Measurements from ENCODE around the gene CYB5B. TPM values are rescaled to one million over a fixed set of nuclear protein-coding genes. Genes with fewer than 3 reads are reported as not detected.

CYB5B gene
- polyA plus RNA-seq, 1 experiment, result 134 TPM

DNA sequence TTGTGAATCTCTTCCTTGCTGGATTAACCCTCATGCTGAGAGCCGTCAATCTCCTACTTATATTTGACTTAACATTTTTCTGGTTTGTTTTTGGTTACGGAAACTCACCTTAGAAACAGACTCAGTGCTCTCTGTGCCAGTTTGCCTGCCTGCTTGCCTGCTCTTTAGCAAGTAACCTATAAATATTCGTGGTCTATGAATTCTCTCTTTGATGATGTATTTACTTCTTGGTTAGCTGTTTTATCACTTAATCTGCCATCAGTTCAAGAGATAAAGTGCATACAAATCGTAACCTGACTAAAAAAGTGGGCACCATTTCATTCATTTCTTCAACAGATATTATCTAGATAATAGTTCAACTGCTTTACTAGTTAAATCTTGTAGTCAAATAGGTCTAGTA lies 26.7 kb downstream of the CYB5B start:
- no peak for DNase-seq (ENCODE audit: low read depth)
- CTCF ChIA-PET, result no interaction called here

DNA sequence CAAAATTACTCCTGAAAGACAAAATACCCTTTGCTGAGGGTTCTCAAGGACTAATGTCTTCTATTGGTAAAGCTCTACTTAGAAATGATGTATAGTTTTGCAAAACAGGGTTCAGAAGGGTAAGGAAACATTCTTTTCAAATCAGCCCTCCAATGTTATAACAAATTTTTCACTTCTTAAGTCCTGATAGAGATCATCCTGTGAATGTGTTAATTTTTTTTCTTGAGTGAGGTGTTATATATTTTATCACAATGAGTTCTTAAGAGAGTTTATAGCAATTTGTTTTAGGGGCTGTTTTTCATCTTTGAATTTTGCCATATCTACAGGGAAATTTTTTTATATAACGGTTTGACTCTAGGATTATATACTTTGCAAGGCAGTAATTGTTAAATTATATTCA lies 29.5 kb downstream of the CYB5B start:
- TF ChIP-seq, protein P1, sequence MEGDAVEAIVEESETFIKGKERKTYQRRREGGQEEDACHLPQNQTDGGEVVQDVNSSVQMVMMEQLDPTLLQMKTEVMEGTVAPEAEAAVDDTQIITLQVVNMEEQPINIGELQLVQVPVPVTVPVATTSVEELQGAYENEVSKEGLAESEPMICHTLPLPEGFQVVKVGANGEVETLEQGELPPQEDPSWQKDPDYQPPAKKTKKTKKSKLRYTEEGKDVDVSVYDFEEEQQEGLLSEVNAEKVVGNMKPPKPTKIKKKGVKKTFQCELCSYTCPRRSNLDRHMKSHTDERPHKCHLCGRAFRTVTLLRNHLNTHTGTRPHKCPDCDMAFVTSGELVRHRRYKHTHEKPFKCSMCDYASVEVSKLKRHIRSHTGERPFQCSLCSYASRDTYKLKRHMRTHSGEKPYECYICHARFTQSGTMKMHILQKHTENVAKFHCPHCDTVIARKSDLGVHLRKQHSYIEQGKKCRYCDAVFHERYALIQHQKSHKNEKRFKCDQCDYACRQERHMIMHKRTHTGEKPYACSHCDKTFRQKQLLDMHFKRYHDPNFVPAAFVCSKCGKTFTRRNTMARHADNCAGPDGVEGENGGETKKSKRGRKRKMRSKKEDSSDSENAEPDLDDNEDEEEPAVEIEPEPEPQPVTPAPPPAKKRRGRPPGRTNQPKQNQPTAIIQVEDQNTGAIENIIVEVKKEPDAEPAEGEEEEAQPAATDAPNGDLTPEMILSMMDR (IDR thresholded peaks at IDR 0.05; ENCODE audit: insufficient read depth, low read depth, low read length), result no peak
- ChIA-PET CTCF (interaction anchor here (1.4 kb wide), 1 partner anchor 16 kb away, joined by 4 read pairs; no protein-coding TSS in a partner anchor), POLR2A (no interaction called here)
- Histone ChIP-seq H3K27me3 (ENCODE audit: control insufficient read depth, insufficient read depth, low read length) (no peaks in the 10 kb centered on the region), H3K36me3 (ENCODE audit: control insufficient read depth, insufficient read depth, low read length) (peaks cover 3% of the 10 kb centered on the region; the same call in 1 of the 2 replicates), H3K4me3 (ENCODE audit: low read depth, low read length) (no peak overlapping the region)
- no peak for DNase-seq (ENCODE audit: low read depth)

More for the DNA sequence above, 26.7 kb downstream of the CYB5B start:
- Histone ChIP-seq H3K36me3 (ENCODE audit: control insufficient read depth, insufficient read depth, low read length) (peaks cover 5% of the 10 kb centered on the region), H3K4me3 (ENCODE audit: low read depth, low read length) (no peak overlapping the region), H3K27me3 (ENCODE audit: control insufficient read depth, insufficient read depth, low read length) (no peaks in the 10 kb centered on the region)
- TF ChIP-seq, protein P1 (IDR thresholded peaks at IDR 0.05; ENCODE audit: insufficient read depth, low read depth, low read length), result no peak
- POLR2A ChIA-PET, result no interaction called here

DNA sequence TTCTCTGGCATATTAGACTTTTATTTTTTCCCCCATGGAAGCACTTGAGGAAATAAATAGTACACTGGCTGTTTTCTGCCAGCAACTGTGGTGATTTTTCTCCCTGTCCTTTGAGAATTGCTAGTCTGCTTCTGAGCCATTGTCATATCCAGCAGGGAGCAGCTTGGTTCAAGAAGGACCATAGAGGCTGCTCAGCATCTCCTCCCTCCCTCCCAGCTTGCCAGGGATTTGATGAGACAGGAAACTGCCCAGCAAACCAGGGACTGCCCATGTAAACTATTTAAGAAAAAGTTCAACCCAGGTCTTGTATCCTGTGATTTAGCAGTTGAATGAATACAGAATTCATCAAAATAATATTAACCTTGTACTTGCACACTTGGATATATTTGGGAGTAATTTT lies 39.5 kb downstream of the CYB5B start:
- TF ChIP-seq, protein P1 (IDR thresholded peaks at IDR 0.05; ENCODE audit: insufficient read depth, low read depth, low read length), result no peak
- Histone ChIP-seq H3K4me3 (ENCODE audit: low read depth, low read length) (no peak overlapping the region), H3K27me3 (ENCODE audit: control insufficient read depth, insufficient read depth, low read length) (no peaks in the 10 kb centered on the region), H3K36me3 (ENCODE audit: control insufficient read depth, insufficient read depth, low read length) (peaks cover 3% of the 10 kb centered on the region; the same call in 1 of the 2 replicates)
- POLR2A ChIA-PET, result no interaction called here
- CTCF ChIA-PET, result interaction anchor here (0.8 to 1.3 kb wide), 2 partner anchors 13 to 100 kb away, joined by 3 to 5 read pairs; no protein-coding TSS in a partner anchor
- DNase-seq (ENCODE audit: low read depth), result no peak

DNA sequence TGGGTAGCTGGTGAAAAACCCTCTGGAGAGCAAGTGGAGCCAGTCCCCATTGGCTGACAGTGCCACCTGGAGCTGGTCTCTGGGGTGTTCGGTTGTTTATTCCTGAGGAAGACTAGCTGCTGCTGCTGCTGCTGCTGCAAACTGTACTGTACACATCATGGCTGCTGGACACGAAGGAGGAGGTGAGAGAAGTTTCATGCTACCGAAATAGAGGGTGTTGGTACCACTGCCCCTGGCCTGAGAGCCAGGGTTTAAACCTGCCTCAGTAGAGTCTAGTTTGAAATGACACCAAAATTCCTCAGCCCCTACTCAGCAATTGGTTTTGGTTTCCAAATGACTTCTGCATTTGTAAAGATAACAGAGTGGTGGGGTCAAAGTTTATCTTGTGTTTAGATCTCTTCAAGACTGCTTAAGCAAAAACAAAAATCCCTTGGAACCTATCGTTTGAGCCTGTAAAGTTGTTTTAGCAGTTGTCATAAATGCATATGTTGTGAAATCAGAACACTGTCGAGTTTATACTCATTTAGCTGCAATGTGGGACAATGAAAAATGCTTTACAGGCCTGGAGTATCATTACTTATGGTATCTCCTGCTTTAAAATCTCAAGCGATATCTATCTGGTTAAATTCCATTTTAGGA lies 40.8 kb downstream of the CYB5B start:
- TF ChIP-seq, protein P1 (IDR thresholded peaks at IDR 0.05; ENCODE audit: insufficient read depth, low read depth, low read length), result no peak
- DNase-seq (ENCODE audit: low read depth), result no peak
- ChIA-PET POLR2A (no interaction called here), CTCF (interaction anchor here (0.7 to 1.2 kb wide), 3 partner anchors 9 to 69 kb away, joined by 3 to 5 read pairs (median 3); no protein-coding TSS in a partner anchor)
- Histone ChIP-seq H3K4me3 (ENCODE audit: low read depth, low read length) (no peak overlapping the region), H3K27me3 (ENCODE audit: control insufficient read depth, insufficient read depth, low read length) (no peaks in the 10 kb centered on the region), H3K36me3 (ENCODE audit: control insufficient read depth, insufficient read depth, low read length) (peaks cover 3% of the 10 kb centered on the region; the same call in 1 of the 2 replicates)

DNA sequence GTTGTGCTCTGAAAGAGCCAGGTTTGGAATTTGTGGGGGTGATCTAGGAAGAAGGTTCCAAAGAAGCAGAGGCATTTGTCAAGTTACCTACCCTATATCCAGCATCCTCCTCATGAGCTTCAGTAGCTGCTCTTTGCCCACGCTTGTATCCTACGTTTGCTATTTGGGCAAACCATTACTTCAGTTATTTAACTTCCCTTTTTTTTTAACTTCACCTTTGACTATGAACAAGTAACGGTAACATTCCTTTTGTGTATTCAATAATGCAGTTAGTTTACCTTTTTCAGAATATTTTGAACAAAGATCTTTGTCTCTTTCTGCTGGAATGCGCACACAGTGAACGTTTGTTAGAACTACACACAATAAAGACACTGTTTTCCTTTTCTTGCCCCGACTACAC lies 41.5 kb downstream of the CYB5B start:
- no peak overlapping the region for H3K4me3 ChIP-seq (ENCODE audit: low read depth, low read length)
- CTCF ChIA-PET, result no interaction called here
- H3K27me3 ChIP-seq (ENCODE audit: control insufficient read depth, insufficient read depth, low read length), result no peaks in the 10 kb centered on the region
- POLR2A ChIA-PET, result interaction anchor here (0.6 kb wide), 1 partner anchor 17 kb away, joined by 6 read pairs; no protein-coding TSS in a partner anchor
- H3K36me3 ChIP-seq (ENCODE audit: control insufficient read depth, insufficient read depth, low read length), result peaks cover 3% of the 10 kb centered on the region; the same call in 1 of the 2 replicates
- no peak for DNase-seq (ENCODE audit: low read depth)
- TF ChIP-seq, protein P1 (IDR thresholded peaks at IDR 0.05; ENCODE audit: insufficient read depth, low read depth, low read length), result no peak

Measured in BJ (cell line).